ENCODE measurements around the gene JADE3. TPM values are rescaled to one million over a fixed set of nuclear protein-coding genes. Genes with fewer than 3 reads are reported as not detected.

JADE3 gene
- total and polyA plus RNA-seq, 2 donors (not counting 1 experiment from before 2014, with no cell fraction given): 5.1 to 5.3 TPM

- no peaks in the 10 kb centered on the region for H4K20me1 ChIP-seq (ENCODE audit: control insufficient read depth, extremely low read depth, insufficient read depth, low read length)
- DNase-seq (ENCODE audit: low read depth in 2 of 2): no peak
- H3K79me2 ChIP-seq (ENCODE audit: control insufficient read depth, insufficient read depth, low read length): peaks cover 2% of the 10 kb centered on the region
- H3K27me3 ChIP-seq (ENCODE audit: control insufficient read depth, insufficient read depth, low read length): no peaks in the 10 kb centered on the region
- H2AFZ ChIP-seq (ENCODE audit: low read length): no peak overlapping the region
- H3K4me3 ChIP-seq (replicated peaks in 1 of 4; ENCODE audit: control extremely low read depth in 1 of 4, insufficient read depth in 1 of 4, low read depth in 3 of 4, low read length in 4 of 4): no peak overlapping the region
- H3K4me1 ChIP-seq (ENCODE audit: control insufficient read depth, extremely low read depth, insufficient read depth, low read length): no peaks in the 10 kb centered on the region
- H3K4me2 ChIP-seq (ENCODE audit: extremely low read depth, insufficient read depth, low read length): no peak overlapping the region
- H3K27ac ChIP-seq (ENCODE audit: insufficient read depth, low read length): no peak overlapping the region
- no peaks in the 10 kb centered on the region for H3K36me3 ChIP-seq (ENCODE audit: control insufficient read depth, insufficient read depth, low read length)
- H3K9ac ChIP-seq (ENCODE audit: insufficient read depth, low read length): no peak overlapping the region
- H3K9me3 ChIP-seq (ENCODE audit: control insufficient read depth, insufficient read depth, low read depth, low read length): no peaks in the 10 kb centered on the region
- no peak for TF ChIP-seq CTCF (conservative IDR thresholded peaks at IDR 0.05 in 1 of 2, IDR thresholded peaks at IDR 0.05 in 1 of 2; ENCODE audit: low read depth in 1 of 2, low read length in 2 of 2)
- no peak for TF ChIP-seq EZH2 (IDR thresholded peaks at IDR 0.05; ENCODE audit: low read length, missing control alignments)
Observed at GRCh38 chrX:46916273-46916672, 4.1 kb downstream of the JADE3 start.

GRCh38 chrX:46917622-46918021, 5.4 kb downstream of the JADE3 start:
- no peak overlapping the region for H3K9ac ChIP-seq (ENCODE audit: insufficient read depth, low read length)
- H3K4me3 ChIP-seq (replicated peaks in 1 of 4; ENCODE audit: control extremely low read depth in 1 of 4, insufficient read depth in 1 of 4, low read depth in 3 of 4, low read length in 4 of 4): no peak overlapping the region
- no peaks in the 10 kb centered on the region for H4K20me1 ChIP-seq (ENCODE audit: control insufficient read depth, extremely low read depth, insufficient read depth, low read length)
- H3K9me3 ChIP-seq (ENCODE audit: control insufficient read depth, insufficient read depth, low read depth, low read length): no peaks in the 10 kb centered on the region
- H3K36me3 ChIP-seq (ENCODE audit: control insufficient read depth, insufficient read depth, low read length): no peaks in the 10 kb centered on the region
- H2AFZ ChIP-seq (ENCODE audit: low read length): no peak overlapping the region
- peaks cover 2% of the 10 kb centered on the region for H3K79me2 ChIP-seq (ENCODE audit: control insufficient read depth, insufficient read depth, low read length)
- no peak overlapping the region for H3K27ac ChIP-seq (ENCODE audit: insufficient read depth, low read length)
- no peak overlapping the region for H3K4me2 ChIP-seq (ENCODE audit: extremely low read depth, insufficient read depth, low read length)
- TF ChIP-seq CTCF (conservative IDR thresholded peaks at IDR 0.05 in 1 of 2, IDR thresholded peaks at IDR 0.05 in 1 of 2; ENCODE audit: low read depth in 1 of 2, low read length in 2 of 2) (no peak), EZH2 (IDR thresholded peaks at IDR 0.05; ENCODE audit: low read length, missing control alignments) (no peak)
- no peak for DNase-seq (ENCODE audit: low read depth in 2 of 2)
- H3K27me3 ChIP-seq (ENCODE audit: control insufficient read depth, insufficient read depth, low read length): no peaks in the 10 kb centered on the region
- no peaks in the 10 kb centered on the region for H3K4me1 ChIP-seq (ENCODE audit: control insufficient read depth, extremely low read depth, insufficient read depth, low read length)

- DNase-seq (ENCODE audit: low read depth in 2 of 2): no peak
Observed at GRCh38 chrX:46918434-46918833, 6.2 kb downstream of the JADE3 start.

More at GRCh38 chrX:46918434-46918833, 6.2 kb downstream of the JADE3 start:
- Histone ChIP-seq H4K20me1 (ENCODE audit: control insufficient read depth, extremely low read depth, insufficient read depth, low read length) (no peaks in the 10 kb centered on the region), H3K36me3 (ENCODE audit: control insufficient read depth, insufficient read depth, low read length) (no peaks in the 10 kb centered on the region), H2AFZ (ENCODE audit: low read length) (no peak overlapping the region), H3K4me2 (ENCODE audit: extremely low read depth, insufficient read depth, low read length) (no peak overlapping the region), H3K79me2 (ENCODE audit: control insufficient read depth, insufficient read depth, low read length) (peaks cover 2% of the 10 kb centered on the region), H3K9me3 (ENCODE audit: control insufficient read depth, insufficient read depth, low read depth, low read length) (no peaks in the 10 kb centered on the region), H3K27me3 (ENCODE audit: control insufficient read depth, insufficient read depth, low read length) (no peaks in the 10 kb centered on the region), H3K4me1 (ENCODE audit: control insufficient read depth, extremely low read depth, insufficient read depth, low read length) (no peaks in the 10 kb centered on the region), H3K9ac (ENCODE audit: insufficient read depth, low read length) (no peak overlapping the region), H3K4me3 (replicated peaks in 1 of 4; ENCODE audit: control extremely low read depth in 1 of 4, insufficient read depth in 1 of 4, low read depth in 3 of 4, low read length in 4 of 4) (no peak overlapping the region), H3K27ac (ENCODE audit: insufficient read depth, low read length) (no peak overlapping the region)
- no peak for TF ChIP-seq EZH2 (IDR thresholded peaks at IDR 0.05; ENCODE audit: low read length, missing control alignments)
- no peak for TF ChIP-seq CTCF (conservative IDR thresholded peaks at IDR 0.05 in 1 of 2, IDR thresholded peaks at IDR 0.05 in 1 of 2; ENCODE audit: low read depth in 1 of 2, low read length in 2 of 2)

Measured in fibroblast of lung (primary cell).